Psoas muscle (tissue), 8 donors: ENCODE data around the gene PTPRQ. TPM values are rescaled to one million over a fixed set of nuclear protein-coding genes. Genes with fewer than 3 reads are reported as not detected.

Source experiments
- ATAC-seq, 4 donors: fragments of 200-7000 bp; cut with Tn5 transposase; one replicate each; pipeline ENCODE4 v1.9.1; 2020; ENCODE audit warnings: moderate library complexity in 3 of 4, mild to moderate bottlenecking in 2 of 4
- DNase-seq, 2 donors: peaks; one replicate each; pipeline ENCODE4 v3.0.0-alpha.2; 2020
- H3K27ac ChIP-seq: fragments of 200-600 bp; one replicate; pipeline ENCODE4 v1.8.0; 2022
- H3K27me3 ChIP-seq, 3 donors: fragments of 200-600 bp in 1 of 3; one replicate each; pipeline versions ENCODE4 v1.6.1 to v1.8.0; 2013 to 2022; ENCODE audit warnings: low read length in 2 of 3, mild to moderate bottlenecking in 2 of 3, moderate library complexity in 1 of 3; ENCODE audit not compliant: insufficient read depth in 3 of 3
- H3K36me3 ChIP-seq, 2 donors: fragments of 200-600 bp in 1 of 2; one replicate each; pipeline versions ENCODE4 v1.6.1 to v1.8.0; 2013 to 2022; ENCODE audit warnings: low read depth in 1 of 2, mild to moderate bottlenecking in 1 of 2, moderate library complexity in 1 of 2; ENCODE audit not compliant: insufficient read depth in 1 of 2
- H3K4me1 ChIP-seq: fragments of 200-600 bp; one replicate; pipeline ENCODE4 v1.8.0; 2022
- H3K4me3 ChIP-seq: fragments of 200-600 bp; one replicate; pipeline ENCODE4 v1.8.0; 2022; ENCODE audit warnings: mild to moderate bottlenecking
- H3K9me3 ChIP-seq: fragments of 200-600 bp; one replicate; pipeline ENCODE4 v1.8.0; 2022
- CTCF ChIP-seq: fragments of 200-600 bp; IDR thresholded peaks from one replicate; pipeline ENCODE4 v1.8.0; 2022; ENCODE audit warnings: antibody characterized with exemption
- WGBS, 3 donors: extraction: QIAGEN DNeasy Blood & Tissue Kit; methylation state at CpG; one replicate each; pipeline versions ENCODE4 v1.1.6 to v1.1.7; 2013; 5-methylcytosine and 5-hydroxymethylcytosine counted together
- intact Hi-C, 2 donors: fragments of 100-400 bp; cut with DNase I; formaldehyde crosslinking; loops; one replicate each; pipeline versions ENCODE4 v1.11.0 to v1.14.2; 2022
- polyA plus RNA-seq, 3 donors: library from polyadenylated mRNA; stranded (reverse); fragments of 200-250 nt; gene quantifications; one replicate each; pipeline ENCODE4 v1.2.3, GENCODE V29; 2013
- total RNA-seq, 4 donors: library from RNA; stranded (reverse); fragmentation: NEBNext Ultra II Directional in 2 of 4; extraction: Animal tissue kit (Norgen Biotek cat#: 25700) in 2 of 4; gene quantifications; one replicate each; pipeline versions ENCODE4 v1.2.1 to v1.2.4, GENCODE V29; 2021 to 2023
- donor health status: healthy with polysubstance abuse.
- donor health status: DM: no; HTN: no; CAD: no; lungs with moderate emphysema.
- donor health status: Bipolar disorder and iron deficiency.
- donor health status: healthy.
- donor health status: DM: yes; HTN: yes; CAD: no.
- donor health status: DM: no; HTN: no; CAD: no.
- donor health status: DM: no; HTN: no; CAD: no.
- donor health status: DM: yes; HTN: yes; CAD: no.

The PTPRQ gene
- total and polyA plus RNA-seq, 7 donors = 0.04 to 1.8 (median 0.91) TPM

GRCh38 chr12:80698847-80699542 is 255.0 kb downstream of the PTPRQ start:
- DNase-seq (no peak), ATAC-seq (peak in 2 of 4 donors; percentile 19 to 37)
- no peaks in the 10 kb centered on the region for H3K9me3 ChIP-seq
- peak overlapping the region; percentile 93 for H3K27ac ChIP-seq
- peaks cover 25% of the 10 kb centered on the region for H3K4me1 ChIP-seq
- no peaks in the 10 kb centered on the region for H3K27me3 ChIP-seq
- 32 to 42% (median 36%) methylated on average over 7 of the region's 7 CpGs for WGBS, 3 donors
- no peak for TF ChIP-seq CTCF
- H3K4me3 ChIP-seq = peak overlapping the region; percentile 76
- no peaks in the 10 kb centered on the region for H3K36me3 ChIP-seq
- intact Hi-C loops = no loop called here

- Histone ChIP-seq H3K36me3 (no peaks in the 10 kb centered on the region), H3K4me1 (peaks cover 18% of the 10 kb centered on the region), H3K27me3 (no peaks in the 10 kb centered on the region), H3K4me3 (peak overlapping the region; percentile 76), H3K27ac (peak overlapping the region; percentile 93), H3K9me3 (no peaks in the 10 kb centered on the region)
- no peak for TF ChIP-seq CTCF
- DNase-seq (no peak), ATAC-seq (peak; percentile 21 to 38 (median 36))
- WGBS, 3 donors = 21 to 29% (median 27%) methylated on average over 2 of the region's 2 CpGs
- intact Hi-C loops = loop anchor here in 1 of 2 donors (2.0 kb wide), 1 partner anchor 20 kb away; no protein-coding TSS in a partner anchor
Observed at GRCh38 chr12:80700327-80700726, 256.3 kb downstream of the PTPRQ start.

GRCh38 chr12:80701388-80701787 is 257.4 kb downstream of the PTPRQ start:
- peak overlapping the region; percentile 93 for H3K27ac ChIP-seq

GRCh38 chr12:80702889-80703805 is 259.1 kb downstream of the PTPRQ start:
- ATAC-seq (peak; percentile 67 to 81 (median 72)), DNase-seq (no peak)
- Histone ChIP-seq H3K27me3 (no peaks in the 10 kb centered on the region), H3K27ac (peak overlapping the region; percentile 93), H3K9me3 (no peaks in the 10 kb centered on the region), H3K36me3 (no peaks in the 10 kb centered on the region), H3K4me1 (no peaks in the 10 kb centered on the region), H3K4me3 (peak overlapping the region; percentile 76)
- intact Hi-C loops = no loop called here
- 15 to 35% (median 19%) methylated on average over 12 of the region's 12 CpGs for WGBS, 3 donors
- TF ChIP-seq CTCF = no peak

More at GRCh38 chr12:80701388-80701787, 257.4 kb downstream of the PTPRQ start:
- Histone ChIP-seq H3K4me1 (peaks cover 10% of the 10 kb centered on the region), H3K36me3 (no peaks in the 10 kb centered on the region), H3K4me3 (peak overlapping the region; percentile 76), H3K9me3 (no peaks in the 10 kb centered on the region), H3K27me3 (no peaks in the 10 kb centered on the region)
- ATAC-seq = peak; percentile 18 to 65 (median 50)
- no peak for DNase-seq
- no peak for TF ChIP-seq CTCF
- intact Hi-C loops = loop anchor here in 1 of 2 donors (2.0 kb wide), 1 partner anchor 21 kb away; no protein-coding TSS in a partner anchor
- WGBS, 3 donors = 22 to 26% (median 25%) methylated on average over 2 of the region's 2 CpGs
